HepG2 (cell line): ENCODE data around the gene CHRNG. TPM values are rescaled to one million over a fixed set of nuclear protein-coding genes. Genes with fewer than 3 reads are reported as not detected.

Experiments used
- CCAR2 ChIP-seq: fragments of 200-400 bp; formaldehyde crosslinking; optimal IDR thresholded peaks from 2 replicates; pipeline ENCODE3; 2018; ENCODE audit warnings: low read depth, mild to moderate bottlenecking, low read length, moderate library complexity
- CENPX ChIP-seq: sonication (generic); formaldehyde crosslinking; IDR thresholded peaks from 2 replicates; pipeline ENCODE4 v1.9.0; 2021; ENCODE audit warnings: mild to moderate bottlenecking, missing genetic modification reagents, moderate library complexity
- DMAP1 ChIP-seq: IDR thresholded peaks from 2 replicates; pipeline ENCODE4 v1.6.1; 2016
- EP300 ChIP-seq, 3 experiments: sonication (generic) in 1 of 3; formaldehyde crosslinking in 1 of 3; IDR thresholded peaks; 2 replicates each; pipeline versions ENCODE4 v1.5.1 to v1.6.1; 2011 to 2020; ENCODE audit warnings: low read depth in 2 of 3, low read length in 2 of 3, borderline replicate concordance in 1 of 3, improper control_type of control experiment in 1 of 3, mild to moderate bottlenecking in 1 of 3, missing genetic modification reagents in 1 of 3, moderate library complexity in 1 of 3
- MTF1 ChIP-seq: sonication (generic); formaldehyde crosslinking; IDR thresholded peaks from 2 replicates; pipeline ENCODE4 v1.5.0; 2020; ENCODE audit warnings: missing genetic modification reagents
- TCF12 ChIP-seq, 2 experiments: fragments of 450-650 bp in 1 of 2; sonication (generic) in 1 of 2; formaldehyde crosslinking in 1 of 2; IDR thresholded peaks; 2 replicates each; pipeline versions ENCODE4 v1.6.1 to v1.8.0; 2017 to 2022; ENCODE audit warnings: antibody characterized with exemption in 1 of 2, mild to moderate bottlenecking in 1 of 2, missing genetic modification reagents in 1 of 2, moderate library complexity in 1 of 2
- ZNF224 ChIP-seq: sonication (generic); formaldehyde crosslinking; IDR thresholded peaks from 2 replicates; pipeline ENCODE4 v1.5.0; 2020; ENCODE audit warnings: mild to moderate bottlenecking, missing genetic modification reagents
- ZNF263 ChIP-seq: sonication (generic); formaldehyde crosslinking; IDR thresholded peaks from 2 replicates; pipeline ENCODE4 v1.4.0; 2020; ENCODE audit warnings: missing genetic modification reagents
- ZNF326 ChIP-seq: sonication (generic); formaldehyde crosslinking; IDR thresholded peaks from 2 replicates; pipeline ENCODE4 v1.4.0; 2020; ENCODE audit warnings: missing genetic modification reagents, borderline replicate concordance
- ZNF570 ChIP-seq: sonication (generic); formaldehyde crosslinking; IDR thresholded peaks from 2 replicates; pipeline ENCODE4 v1.4.0; 2020; ENCODE audit warnings: mild to moderate bottlenecking, missing genetic modification reagents, borderline replicate concordance
- polyA plus RNA-seq, 8 experiments: library from polyadenylated mRNA; depleted of rRNA in 3 of 8; stranded (reverse) in 7 of 8; unstranded in 1 of 8; fragments of >200 nt; fragmentation: Illumina TruSeq in 4 of 8; extraction: Trizol in 4 of 8; gene quantifications; 2 replicates each; pipeline versions ENCODE4 v1.2.1 to v1.2.3, GENCODE V29; 2011 to 2016; ENCODE audit warnings: low read depth in 4 of 8, missing spikeins in 1 of 8, mixed read lengths in 1 of 8; ENCODE audit not compliant: insufficient read depth in 1 of 8
- total RNA-seq, 5 experiments: library from RNA; depleted of rRNA; stranded (reverse); fragments of >200 nt; fragmentation: Illumina TruSeq; extraction: Trizol; gene quantifications; 2 replicates each; pipeline ENCODE4 v1.2.3, GENCODE V29; 2016; ENCODE audit warnings: low read depth in 1 of 5
- TF ChIP-seq, protein P1 (sequence below): sonication (generic); formaldehyde crosslinking; IDR thresholded peaks from 2 replicates; pipeline ENCODE4 v1.5.0; 2020; ENCODE audit warnings: mild to moderate bottlenecking, missing genetic modification reagents
- TF ChIP-seq, protein P2 (sequence below): sonication (generic); formaldehyde crosslinking; IDR thresholded peaks from 2 replicates; pipeline ENCODE4 v1.4.0; 2020; ENCODE audit warnings: missing genetic modification reagents
- TF ChIP-seq, protein P3 (sequence below): sonication (generic); formaldehyde crosslinking; IDR thresholded peaks from 2 replicates; pipeline ENCODE4 v1.8.1; 2023; ENCODE audit warnings: missing genetic modification reagents, inconsistent platforms, borderline replicate concordance
- TF ChIP-seq, protein P4 (sequence below): sonication (generic); formaldehyde crosslinking; IDR thresholded peaks from 2 replicates; pipeline ENCODE4 v1.9.0; 2021; ENCODE audit warnings: missing genetic modification reagents, borderline replicate concordance
- TF ChIP-seq, protein P5 (sequence below): sonication (generic); formaldehyde crosslinking; IDR thresholded peaks from 2 replicates; pipeline ENCODE4 v1.4.0; 2020; ENCODE audit warnings: missing genetic modification reagents
- TF ChIP-seq, protein P6 (sequence below): sonication (generic); formaldehyde crosslinking; conservative IDR thresholded peaks from 2 replicates; pipeline ENCODE4 v1.4.0; 2020; ENCODE audit warnings: missing genetic modification reagents

The CHRNG gene
- total and polyA plus RNA-seq, 2 of the 13 experiments (the other 11 are each of a cell fraction or from before 2014, with no cell fraction given): not detected

DNA sequence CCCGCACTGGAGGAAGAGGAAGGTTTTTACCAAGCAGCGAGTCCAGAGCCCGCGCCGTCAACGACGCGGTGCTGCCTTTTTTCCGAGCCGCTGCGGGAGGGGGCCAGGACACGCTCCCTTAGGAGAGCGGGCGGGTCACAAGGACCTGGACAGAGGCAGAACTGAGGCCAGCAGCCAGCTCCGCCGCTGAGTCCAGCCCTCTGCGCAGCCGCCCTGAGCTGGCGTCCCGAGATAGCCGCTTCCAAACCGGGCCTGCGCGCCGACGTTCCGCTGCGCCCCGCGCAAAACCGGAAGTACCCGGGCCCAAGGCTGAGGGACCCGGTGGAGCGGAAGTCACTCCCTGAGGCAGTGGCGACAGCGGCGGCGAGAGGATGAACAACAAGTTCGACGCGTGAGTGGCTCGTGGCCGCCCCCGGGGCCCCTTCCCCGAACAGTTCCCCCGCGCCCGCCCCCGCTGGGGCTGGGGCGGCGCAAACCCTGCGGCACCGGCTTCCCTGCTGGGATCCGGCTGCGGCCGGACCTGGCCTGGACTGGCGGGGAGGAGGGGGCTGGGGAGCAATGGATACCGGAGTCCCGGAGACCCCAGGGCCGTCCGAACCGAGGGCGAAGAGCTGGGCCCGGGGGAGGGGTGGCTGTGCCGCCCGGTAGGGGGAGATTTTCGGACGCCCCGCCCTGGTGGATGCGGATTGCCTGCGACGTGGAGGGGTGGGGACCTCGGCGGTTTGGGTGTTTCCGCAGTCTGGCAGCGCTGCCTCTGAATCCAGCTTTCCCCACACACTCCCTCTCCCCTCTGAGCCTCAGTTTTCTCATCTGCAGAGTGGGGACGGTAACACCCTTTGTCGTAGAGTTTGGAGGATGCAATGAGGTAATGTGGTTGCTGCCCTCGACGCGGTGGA lies 11.1 kb downstream of the CHRNG start, which contains the start of the genes EIF4E2 and TIGD1 (continued):
- TF ChIP-seq, protein P1, sequence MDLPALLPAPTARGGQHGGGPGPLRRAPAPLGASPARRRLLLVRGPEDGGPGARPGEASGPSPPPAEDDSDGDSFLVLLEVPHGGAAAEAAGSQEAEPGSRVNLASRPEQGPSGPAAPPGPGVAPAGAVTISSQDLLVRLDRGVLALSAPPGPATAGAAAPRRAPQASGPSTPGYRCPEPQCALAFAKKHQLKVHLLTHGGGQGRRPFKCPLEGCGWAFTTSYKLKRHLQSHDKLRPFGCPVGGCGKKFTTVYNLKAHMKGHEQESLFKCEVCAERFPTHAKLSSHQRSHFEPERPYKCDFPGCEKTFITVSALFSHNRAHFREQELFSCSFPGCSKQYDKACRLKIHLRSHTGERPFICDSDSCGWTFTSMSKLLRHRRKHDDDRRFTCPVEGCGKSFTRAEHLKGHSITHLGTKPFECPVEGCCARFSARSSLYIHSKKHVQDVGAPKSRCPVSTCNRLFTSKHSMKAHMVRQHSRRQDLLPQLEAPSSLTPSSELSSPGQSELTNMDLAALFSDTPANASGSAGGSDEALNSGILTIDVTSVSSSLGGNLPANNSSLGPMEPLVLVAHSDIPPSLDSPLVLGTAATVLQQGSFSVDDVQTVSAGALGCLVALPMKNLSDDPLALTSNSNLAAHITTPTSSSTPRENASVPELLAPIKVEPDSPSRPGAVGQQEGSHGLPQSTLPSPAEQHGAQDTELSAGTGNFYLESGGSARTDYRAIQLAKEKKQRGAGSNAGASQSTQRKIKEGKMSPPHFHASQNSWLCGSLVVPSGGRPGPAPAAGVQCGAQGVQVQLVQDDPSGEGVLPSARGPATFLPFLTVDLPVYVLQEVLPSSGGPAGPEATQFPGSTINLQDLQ: peak; percentile 99
- TF ChIP-seq MTF1 (CRISPR knock-in tag) (peak; percentile 94; the same call in 1 of the 2 replicates), EP300 (IDR thresholded peaks at IDR 0.05; ENCODE audit: low read depth in 2 of 2, low read length in 2 of 2) (peak; percentile 60 to 64), EP300 (CRISPR knock-in tag; IDR thresholded peaks at IDR 0.05; ENCODE audit: borderline replicate concordance) (peak; percentile 77), ZNF263 (peak; percentile 79; the same call in 1 of the 2 replicates), DMAP1 (CRISPR knock-in tag) (peak; percentile 97), ZNF326 (CRISPR knock-in tag) (no peak), ZNF570 (CRISPR knock-in tag) (peak; percentile 87; the same call in 1 of the 2 replicates), ZNF224 (peak; percentile 99), CENPX (CRISPR knock-in tag) (no peak), CCAR2 (peak; percentile 83), TCF12 (IDR thresholded peaks at IDR 0.05) (no peak), TCF12 (CRISPR knock-in tag; IDR thresholded peaks at IDR 0.05) (peak; percentile 90)
- TF ChIP-seq, protein P2, sequence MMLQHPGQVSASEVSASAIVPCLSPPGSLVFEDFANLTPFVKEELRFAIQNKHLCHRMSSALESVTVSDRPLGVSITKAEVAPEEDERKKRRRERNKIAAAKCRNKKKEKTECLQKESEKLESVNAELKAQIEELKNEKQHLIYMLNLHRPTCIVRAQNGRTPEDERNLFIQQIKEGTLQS (CRISPR knock-in tag): peak; percentile 68
- TF ChIP-seq, protein P3, sequence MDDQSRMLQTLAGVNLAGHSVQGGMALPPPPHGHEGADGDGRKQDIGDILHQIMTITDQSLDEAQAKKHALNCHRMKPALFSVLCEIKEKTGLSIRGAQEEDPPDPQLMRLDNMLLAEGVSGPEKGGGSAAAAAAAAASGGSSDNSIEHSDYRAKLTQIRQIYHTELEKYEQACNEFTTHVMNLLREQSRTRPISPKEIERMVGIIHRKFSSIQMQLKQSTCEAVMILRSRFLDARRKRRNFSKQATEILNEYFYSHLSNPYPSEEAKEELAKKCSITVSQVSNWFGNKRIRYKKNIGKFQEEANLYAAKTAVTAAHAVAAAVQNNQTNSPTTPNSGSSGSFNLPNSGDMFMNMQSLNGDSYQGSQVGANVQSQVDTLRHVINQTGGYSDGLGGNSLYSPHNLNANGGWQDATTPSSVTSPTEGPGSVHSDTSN (CRISPR knock-in tag): peak; percentile 92
- TF ChIP-seq, protein P4, sequence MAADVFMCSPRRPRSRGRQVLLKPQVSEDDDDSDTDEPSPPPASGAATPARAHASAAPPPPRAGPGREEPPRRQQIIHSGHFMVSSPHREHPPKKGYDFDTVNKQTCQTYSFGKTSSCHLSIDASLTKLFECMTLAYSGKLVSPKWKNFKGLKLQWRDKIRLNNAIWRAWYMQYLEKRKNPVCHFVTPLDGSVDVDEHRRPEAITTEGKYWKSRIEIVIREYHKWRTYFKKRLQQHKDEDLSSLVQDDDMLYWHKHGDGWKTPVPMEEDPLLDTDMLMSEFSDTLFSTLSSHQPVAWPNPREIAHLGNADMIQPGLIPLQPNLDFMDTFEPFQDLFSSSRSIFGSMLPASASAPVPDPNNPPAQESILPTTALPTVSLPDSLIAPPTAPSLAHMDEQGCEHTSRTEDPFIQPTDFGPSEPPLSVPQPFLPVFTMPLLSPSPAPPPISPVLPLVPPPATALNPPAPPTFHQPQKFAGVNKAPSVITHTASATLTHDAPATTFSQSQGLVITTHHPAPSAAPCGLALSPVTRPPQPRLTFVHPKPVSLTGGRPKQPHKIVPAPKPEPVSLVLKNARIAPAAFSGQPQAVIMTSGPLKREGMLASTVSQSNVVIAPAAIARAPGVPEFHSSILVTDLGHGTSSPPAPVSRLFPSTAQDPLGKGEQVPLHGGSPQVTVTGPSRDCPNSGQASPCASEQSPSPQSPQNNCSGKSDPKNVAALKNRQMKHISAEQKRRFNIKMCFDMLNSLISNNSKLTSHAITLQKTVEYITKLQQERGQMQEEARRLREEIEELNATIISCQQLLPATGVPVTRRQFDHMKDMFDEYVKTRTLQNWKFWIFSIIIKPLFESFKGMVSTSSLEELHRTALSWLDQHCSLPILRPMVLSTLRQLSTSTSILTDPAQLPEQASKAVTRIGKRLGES (CRISPR knock-in tag): peak; percentile 99
- TF ChIP-seq, protein P5, sequence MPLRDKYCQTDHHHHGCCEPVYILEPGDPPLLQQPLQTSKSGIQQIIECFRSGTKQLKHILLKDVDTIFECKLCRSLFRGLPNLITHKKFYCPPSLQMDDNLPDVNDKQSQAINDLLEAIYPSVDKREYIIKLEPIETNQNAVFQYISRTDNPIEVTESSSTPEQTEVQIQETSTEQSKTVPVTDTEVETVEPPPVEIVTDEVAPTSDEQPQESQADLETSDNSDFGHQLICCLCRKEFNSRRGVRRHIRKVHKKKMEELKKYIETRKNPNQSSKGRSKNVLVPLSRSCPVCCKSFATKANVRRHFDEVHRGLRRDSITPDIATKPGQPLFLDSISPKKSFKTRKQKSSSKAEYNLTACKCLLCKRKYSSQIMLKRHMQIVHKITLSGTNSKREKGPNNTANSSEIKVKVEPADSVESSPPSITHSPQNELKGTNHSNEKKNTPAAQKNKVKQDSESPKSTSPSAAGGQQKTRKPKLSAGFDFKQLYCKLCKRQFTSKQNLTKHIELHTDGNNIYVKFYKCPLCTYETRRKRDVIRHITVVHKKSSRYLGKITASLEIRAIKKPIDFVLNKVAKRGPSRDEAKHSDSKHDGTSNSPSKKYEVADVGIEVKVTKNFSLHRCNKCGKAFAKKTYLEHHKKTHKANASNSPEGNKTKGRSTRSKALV (CRISPR knock-in tag): peak; percentile 99
- TF ChIP-seq, protein P6, sequence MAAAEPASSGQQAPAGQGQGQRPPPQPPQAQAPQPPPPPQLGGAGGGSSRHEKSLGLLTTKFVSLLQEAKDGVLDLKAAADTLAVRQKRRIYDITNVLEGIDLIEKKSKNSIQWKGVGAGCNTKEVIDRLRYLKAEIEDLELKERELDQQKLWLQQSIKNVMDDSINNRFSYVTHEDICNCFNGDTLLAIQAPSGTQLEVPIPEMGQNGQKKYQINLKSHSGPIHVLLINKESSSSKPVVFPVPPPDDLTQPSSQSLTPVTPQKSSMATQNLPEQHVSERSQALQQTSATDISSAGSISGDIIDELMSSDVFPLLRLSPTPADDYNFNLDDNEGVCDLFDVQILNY (CRISPR knock-in tag): peak; percentile 77
